NCI-H526 treated with DMSO at 0.1 percent for 48 hours (cell line): Measurements from ENCODE around the gene MAGOH.
"Not testable (repeated sequence)": the region's sequence is repeated elsewhere in the genome, so short reads cannot be mapped to it uniquely, and the experiment has no call there.

Experiments
- DNase-seq: peaks from one replicate; lab custom pipeline; 2025; lab: John Stamatoyannopoulos, UW

The MAGOH gene

DNA sequence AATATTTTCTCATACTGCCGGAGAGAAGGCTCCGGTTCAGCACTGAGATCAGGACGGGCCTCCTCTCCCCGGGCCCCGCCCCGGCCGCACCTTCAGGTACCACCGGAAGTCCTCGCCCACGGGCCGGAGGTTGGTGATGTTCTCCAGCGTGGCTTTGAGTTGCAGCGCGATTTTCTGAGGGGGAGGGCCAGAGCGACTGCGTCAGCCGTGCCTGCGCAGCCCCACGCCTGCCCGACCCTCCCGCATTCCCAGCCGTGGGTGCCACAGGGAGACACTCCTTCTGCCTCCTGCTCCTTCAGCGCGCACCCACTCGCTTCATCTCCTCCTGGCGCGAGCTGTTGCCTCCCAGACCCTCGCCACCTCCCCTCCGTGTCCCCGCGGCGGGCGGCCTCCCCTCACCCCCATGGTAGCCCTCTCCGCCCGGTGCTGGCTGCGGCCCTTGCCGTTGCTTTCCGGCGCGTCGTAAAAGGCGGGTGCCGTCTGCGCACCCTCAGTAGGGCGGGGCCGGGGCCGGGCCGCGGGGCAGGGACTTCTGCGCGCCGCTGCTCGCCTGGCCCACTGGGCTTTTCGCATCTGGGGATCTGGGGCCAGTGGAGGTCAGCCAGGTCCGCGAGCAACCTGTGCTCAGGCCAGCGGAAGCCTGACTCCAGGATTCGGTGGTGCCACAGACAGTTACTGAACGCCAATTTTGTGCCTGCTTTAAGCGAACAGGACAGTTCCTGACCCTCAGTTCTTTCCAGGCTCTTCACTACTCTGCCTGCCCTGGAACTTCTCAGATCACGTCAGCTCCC, 18.0 kb downstream of the MAGOH start, which contains the start of gene CZIB:
Gene CZIB (minus strand): TSS at position 464 of the 791 bp plus-strand sequence. CDS start 59 bp downstream, at position 405.
- DNase-seq: peak; percentile 92

DNA sequence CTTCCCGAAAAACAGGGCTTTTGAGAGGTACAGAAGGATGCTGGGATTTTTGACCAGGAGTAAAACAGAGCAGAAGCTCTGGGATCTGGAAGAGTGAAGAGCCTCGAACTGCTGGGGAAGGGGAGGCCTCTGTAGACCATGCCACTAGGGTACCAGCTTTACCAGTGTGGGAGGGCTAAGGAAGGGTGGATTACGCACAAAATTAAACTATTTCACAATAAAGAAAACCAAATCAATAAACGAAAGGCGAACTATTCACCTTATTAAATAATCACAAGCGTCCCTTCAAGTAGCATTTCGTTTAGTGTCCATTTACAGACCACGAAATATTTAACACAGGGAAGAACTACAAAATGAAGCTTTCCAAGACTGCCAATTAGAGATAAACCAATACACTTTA, 18.6 kb downstream of the MAGOH start:
- DNase-seq: no peak

DNA sequence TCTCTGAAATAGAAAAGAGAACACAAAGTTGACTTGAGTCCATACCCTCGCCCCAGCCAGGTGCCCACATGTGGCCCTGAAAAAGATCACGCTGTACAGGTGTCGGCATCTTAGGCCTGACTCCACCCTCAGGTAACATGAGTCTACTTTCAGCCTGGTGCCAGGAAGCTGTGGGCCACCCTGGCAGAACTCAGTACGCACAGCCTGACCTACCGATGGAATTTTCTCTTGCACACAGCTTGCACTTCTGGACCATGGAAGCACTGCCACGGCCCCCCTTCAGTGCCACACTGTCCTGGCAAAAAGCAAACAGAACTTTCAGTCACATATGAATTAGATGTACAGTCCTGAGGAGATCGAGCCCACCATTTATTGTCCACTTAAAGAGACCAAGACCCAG, 20.1 kb downstream of the MAGOH start:
- no peak for DNase-seq

DNA sequence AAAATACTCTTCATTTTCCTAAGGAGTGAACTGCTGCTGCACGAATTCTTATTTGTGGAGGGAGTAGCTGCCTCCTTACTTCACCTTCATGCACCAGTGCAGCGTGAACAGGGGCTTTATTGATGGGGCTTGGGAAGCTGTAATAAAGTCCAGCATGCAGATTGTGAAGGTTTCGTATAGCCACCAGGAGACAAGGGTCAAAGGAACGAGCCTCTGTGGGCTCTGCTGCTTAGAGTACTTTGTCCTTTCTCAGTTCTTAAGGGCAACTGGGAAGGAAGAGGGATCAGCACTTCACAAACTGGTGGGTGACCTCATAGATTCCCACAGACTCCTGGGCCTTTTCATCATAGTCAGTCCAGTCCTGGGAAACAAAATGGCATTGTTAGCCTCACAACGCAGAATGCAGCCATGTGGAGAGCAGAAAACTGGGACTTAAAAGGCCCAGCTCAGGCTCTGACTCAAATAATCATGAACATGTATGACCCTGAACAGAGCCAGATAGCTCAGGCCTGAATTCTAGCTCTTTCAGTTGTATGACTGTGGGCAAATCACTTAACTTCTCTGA, 23.9 kb downstream of the MAGOH start:
- no peak for DNase-seq

DNA sequence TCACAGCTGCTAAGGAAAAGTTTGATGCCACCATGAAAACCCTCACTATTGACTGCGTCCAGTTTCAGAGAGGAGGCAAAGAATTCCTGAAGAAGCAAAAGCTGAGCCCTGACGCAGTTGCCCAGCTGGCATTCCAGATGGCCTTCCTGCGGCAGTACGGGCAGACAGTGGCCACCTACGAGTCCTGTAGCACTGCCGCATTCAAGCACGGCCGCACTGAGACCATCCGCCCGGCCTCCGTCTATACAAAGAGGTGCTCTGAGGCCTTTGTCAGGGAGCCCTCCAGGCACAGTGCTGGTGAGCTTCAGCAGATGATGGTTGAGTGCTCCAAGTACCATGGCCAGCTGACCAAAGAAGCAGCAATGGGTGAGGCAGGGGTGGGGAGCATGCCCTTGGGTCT, 27.4 kb downstream of the MAGOH start:
- DNase-seq: no peak

DNA sequence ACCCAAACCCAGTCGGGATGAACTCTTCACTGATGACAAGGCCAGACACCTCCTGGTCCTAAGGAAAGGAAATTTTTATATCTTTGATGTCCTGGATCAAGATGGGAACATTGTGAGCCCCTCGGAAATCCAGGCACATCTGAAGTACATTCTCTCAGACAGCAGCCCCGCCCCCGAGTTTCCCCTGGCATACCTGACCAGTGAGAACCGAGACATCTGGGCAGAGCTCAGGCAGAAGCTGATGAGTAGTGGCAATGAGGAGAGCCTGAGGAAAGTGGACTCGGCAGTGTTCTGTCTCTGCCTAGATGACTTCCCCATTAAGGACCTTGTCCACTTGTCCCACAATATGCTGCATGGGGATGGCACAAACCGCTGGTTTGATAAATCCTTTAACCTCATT, 28.0 kb downstream of the MAGOH start:
- DNase-seq: no peak

DNA sequence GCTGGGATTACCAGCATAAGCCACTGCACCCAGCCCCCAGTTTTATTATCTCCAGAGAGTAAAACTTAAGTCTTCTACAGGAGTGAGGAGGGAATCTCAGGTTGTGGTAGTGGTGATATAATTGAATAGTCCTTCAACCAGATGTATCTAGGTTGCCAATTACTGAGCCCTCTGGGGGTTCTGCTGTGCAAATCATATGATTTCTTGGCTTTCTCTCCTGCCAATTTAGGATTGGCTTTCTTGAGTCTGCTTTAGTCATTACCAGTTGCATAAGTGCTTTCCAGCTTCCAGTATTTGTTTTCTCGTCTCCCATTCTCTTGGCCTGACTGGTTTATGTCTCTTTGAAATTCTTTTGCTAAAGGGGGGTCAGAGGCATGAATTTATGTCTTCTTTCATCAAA, 30.6 kb downstream of the MAGOH start:
- no peak for DNase-seq

DNA sequence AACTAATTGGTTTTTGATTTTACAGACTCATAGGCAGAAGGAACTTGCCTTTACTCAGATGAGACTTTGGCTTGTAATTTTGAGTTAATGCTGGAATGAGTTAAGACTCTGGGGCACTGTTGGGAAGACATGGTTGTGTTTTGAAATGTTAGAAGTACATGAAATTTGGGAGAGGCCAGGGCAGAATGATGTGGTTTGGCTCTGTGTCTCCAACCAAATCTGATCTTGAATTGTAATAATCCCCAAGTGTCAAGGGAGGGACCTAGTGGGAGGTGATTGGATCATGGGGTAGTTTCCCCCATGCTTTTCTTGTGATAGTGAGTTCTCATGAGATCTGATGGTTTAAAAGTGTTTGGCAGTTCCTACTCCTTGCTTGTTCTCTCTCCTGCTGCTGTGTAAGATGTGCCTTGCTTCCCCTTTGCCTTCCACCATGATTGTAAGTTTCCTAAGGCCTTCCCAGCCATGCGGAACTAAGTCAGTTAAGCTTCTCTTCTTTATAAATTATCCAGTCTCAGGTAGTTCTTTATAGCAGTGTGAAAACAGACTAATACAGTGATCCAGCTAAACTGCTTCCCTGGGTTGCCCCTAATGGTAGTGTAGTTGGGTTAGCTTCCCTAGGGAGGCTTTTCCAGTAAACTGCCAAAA, 31.5 kb downstream of the MAGOH start:
- DNase-seq: no peak

DNA sequence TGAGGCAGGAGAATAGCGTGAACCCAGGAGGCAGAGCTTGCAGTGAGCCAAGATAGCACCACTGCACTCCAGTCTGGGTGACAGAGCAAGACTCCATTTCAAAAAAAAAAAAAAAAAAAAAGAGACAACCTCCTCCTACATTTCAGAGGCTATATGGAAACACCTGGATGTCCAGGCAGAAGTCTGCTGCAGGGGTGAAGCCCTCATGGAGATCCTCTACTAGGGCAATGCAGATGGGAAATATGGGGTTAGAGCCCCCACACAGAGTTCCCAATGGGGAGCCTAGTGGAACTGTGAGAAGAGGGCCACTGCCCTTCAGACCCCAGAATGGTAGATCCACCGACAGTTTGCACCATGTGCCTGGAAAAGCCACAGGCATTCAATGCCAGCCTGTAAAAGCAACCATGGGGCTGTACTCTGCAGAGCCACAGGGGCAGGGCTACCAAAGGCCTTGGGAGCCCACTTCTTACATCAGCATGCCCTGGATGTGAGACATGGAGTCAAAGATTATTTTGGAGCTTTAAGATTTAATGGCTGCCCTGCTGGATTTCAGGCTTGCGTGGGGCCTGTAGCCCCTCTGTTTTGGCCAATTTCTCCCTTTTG, 32.1 kb downstream of the MAGOH start:
- not testable (repeated sequence) for DNase-seq

DNA sequence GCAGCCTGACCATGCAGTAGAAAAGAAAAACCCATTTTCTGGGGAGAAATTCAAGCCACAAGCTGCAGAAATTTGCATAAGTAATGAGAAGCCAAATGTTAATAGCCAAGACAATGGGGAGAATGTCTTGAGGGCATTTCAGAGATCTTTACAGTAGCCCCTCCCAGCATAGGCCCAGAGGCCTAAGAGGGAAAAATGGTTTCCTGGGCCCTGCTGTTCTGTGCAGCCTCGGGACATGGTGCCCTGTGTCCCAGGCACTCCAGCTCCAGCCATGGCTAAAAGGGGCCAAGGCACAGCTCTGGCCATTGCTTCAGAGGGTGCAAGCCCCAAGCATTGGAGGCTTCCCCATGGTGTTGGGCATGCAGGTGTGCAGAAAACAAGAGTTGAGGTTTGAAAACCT, 32.8 kb downstream of the MAGOH start:
- not testable (repeated sequence) for DNase-seq

DNA sequence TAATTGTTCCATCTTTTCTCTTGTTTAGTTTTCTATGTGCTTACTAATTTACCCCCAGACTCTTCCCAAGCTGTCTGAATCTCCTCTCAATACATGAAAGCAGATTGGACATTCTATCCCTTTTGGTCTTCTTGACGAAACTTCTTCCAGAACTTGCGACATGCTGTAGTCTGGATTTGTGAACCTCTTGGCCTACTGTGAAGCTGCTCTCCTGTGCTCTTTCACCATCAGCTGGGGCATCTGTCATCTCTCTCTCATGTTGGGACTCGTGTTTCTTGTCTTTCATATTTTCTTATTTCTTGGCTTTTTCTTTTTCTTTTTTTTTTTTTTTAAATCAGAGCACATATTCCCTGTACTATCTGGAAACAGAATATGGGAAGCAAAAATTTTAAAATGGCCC, 34.9 kb downstream of the MAGOH start:
- DNase-seq: no peak

DNA sequence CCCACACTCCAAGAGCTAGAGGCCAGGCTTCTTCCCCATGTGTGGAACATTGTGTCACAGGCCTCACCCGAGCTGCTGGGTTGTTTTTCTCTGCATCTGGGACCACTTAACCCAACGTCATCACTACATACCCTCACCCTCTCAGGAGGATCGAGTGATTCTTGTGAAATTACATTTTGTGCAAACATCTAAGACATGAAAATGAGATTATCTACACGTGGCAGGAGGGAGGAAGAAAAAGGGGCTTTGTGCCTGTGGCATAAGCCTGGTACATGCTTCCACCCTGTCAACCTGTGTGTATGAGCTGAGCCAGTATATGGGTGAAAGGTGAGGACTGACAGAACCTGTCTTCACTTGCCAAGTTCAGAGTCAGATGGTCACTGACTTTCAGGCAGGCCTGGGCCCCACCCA, 40.1 kb downstream of the MAGOH start:
- no peak for DNase-seq

DNA sequence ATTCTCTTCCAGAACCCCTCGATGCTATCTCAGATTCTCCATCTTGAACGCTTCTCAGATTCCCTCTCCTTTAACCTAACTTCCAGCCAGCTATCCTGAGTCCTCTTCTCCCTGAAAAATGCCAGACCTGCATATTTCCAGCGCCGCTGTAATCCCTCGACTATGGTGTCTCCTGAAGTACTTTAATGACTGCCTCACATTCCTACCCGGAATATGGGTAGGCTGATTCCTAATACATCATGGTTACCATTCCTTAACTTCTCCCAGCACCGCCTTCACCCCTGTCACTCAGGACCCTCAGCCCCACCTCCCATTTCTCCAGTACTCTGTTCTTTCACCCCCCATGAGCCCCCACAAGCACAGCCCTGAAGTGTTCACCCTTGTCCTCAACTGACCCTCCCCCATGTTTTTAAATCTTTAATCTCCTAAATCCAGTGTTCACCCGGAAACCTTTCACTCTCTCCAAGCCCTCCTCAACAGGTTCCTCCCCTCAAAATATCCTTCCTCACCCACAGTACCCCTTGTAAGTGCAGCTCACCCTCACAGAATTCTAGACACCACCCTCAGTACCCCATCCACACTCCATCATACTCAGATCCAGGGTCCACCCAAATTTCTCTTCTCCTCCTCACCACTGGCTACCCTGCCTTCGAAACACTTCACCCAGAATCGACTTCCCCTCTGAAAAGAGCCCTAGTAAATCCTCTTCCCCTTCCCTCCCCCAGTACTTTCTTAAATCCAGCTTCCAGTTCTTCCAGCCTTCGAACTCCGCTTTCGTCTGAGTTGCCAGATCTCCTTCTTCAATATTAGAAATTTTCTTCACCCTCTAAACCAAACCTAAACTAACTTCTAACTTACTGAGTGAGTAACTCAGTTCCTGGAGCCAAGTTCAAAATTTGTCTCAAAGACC, 40.8 kb downstream of the MAGOH start:
- DNase-seq: no peak

DNA sequence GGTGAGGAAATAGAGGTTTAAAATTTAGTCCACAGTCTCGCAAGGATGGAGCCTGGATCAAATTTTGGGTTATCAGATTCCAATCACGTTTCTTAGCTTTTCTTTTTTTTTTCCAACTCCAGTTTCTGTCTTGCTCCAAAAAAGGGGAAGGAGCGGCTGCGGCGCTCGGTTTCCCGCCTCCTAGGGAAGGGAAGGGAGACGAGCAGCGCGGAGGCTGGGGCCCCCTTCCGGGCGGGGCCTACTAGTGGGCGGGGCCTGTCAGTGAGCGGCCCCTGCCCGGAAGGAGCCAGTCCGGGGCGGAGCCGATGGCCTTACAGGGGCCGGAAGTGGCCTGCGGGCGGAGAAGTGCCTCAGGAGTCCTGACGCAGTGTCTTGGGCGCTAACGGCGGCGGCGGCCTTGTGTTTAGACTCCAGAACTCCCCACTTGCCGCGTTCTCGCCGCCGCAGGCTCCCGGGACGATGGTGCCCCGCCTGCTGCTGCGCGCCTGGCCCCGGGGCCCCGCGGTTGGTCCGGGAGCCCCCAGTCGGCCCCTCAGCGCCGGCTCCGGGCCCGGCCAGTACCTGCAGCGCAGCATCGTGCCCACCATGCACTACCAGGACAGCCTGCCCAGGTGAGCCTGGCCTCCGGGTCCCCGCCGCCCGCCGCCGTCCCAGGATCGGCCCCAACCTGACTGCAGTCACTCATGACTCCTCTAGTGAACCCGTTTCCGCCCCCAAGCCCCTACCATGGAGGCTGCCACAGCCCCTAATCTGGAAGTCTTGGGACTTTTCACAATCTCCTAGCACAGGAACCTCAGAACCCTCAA, 41.6 kb downstream of the MAGOH start, which contains the start of gene CPT2:
Gene CPT2 (plus strand): TSS at position 340 of the 806 bp plus-strand sequence. CDS start 120 bp downstream, at position 460.
- DNase-seq: peak; percentile 80

DNA sequence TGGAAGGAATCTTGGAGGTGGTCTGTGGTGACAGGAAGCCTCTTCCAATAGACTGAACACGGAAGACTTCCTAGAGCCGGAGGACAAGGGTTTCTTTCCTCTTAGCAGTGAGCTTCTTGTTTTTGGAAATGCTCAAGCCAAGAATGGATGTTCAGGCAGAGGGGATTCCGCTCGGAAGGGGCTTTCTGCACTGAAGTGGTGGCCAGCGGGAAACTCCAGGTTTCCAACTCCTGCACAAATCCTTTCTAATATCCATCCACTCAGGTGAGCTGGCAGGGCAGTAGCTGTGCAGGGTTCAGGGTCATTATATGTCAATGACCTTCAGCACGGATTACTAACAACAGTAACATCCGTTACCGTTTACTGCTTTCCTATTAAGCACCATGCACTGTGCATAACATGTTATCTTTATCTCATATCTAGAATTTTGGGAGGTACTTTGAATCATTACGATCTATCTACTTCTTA, 42.3 kb downstream of the MAGOH start:
- DNase-seq: no peak

DNA sequence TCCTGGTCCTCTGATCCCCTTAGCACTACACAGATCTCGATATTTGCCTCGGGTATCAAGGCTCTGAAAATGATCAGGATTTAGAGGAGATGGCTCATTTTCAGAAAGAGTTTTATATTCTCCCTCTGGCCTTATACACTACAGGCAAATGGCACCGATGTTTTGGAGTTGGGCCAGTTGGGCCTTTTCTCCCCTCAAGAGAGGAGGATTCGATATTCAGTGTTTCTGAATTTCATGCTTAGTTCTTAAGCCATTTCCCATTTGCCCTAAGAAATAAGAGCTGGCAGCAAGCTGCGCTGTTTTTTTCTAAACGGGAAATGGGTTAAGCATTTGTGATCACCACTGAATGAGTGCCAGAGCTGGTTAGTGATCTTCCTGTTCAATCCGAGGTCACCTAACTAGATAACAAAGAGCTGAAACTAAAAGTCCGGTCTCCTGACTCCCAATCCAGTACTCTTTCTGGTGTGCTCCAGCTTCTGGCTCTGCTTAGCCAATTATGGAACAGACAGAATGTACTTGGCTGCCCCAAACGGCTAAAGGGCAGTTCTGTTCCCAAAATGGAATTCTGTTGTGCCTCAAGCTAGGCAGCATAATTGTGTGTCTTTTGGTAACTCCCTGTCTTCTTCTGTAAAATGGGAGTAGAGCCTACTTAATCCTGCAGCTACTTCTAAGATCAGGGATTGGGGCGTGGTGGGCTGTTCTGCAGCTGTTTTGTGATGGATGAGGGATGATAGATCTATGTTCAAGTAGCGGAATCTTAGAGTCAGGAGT, 42.9 kb downstream of the MAGOH start:
- no peak for DNase-seq

DNA sequence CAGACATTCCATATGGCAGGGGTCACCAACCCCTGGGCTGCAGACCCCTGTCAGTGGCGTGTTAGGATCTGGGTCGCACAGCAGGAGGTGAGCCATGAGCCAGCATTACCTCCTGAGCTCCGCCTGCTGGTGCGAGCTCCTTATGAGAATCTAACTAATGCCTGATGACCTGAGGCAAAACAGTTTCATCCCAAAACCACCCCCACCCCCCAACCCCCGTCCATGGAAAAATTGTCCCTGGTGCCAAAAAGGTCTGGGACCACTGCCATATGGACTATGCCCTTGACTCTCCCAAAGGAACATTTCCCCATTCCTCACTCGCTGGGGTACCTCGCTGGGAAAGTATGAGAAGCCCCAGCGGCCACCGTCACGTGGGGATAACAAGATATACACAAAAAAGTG, 48.1 kb downstream of the MAGOH start:
- no peak for DNase-seq

DNA sequence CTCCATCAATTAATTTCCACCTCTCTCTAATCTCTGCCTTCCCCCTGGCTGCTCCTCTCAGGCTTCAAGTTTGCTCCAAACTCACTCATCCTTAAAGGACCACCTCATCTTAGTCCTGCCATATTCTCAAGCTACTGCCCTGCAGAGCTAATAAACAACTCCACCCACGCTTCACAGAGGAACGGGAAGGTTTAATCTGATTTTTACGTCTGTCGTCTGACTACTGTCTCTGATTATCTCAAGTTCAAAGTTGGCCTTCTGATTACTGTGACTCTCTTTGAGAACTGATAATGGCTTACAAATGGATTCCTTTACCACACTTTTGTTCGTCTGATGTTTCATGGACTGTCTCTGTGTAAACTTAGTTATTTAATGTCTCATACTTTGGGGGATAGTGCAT, 49.3 kb downstream of the MAGOH start:
- no peak for DNase-seq

DNA sequence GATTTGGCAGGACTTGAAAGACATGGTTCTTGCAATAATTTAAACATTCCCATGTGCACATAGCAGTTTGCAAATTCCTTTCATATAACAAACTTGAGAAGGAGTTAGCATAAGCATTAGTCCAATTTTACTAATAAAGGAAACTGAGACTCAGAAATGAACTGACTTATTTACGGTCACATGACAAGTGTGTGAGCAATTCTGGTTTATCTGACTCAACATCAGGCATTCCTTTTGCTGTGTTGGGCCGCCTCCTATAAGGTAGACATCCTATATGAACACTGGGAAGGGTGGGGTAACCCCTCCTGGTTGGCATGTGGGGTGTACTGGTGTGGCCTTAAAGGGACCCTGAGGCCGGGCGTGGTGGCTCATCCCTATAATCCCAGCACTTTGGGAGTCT, 50.2 kb downstream of the MAGOH start:
- DNase-seq: no peak

DNA sequence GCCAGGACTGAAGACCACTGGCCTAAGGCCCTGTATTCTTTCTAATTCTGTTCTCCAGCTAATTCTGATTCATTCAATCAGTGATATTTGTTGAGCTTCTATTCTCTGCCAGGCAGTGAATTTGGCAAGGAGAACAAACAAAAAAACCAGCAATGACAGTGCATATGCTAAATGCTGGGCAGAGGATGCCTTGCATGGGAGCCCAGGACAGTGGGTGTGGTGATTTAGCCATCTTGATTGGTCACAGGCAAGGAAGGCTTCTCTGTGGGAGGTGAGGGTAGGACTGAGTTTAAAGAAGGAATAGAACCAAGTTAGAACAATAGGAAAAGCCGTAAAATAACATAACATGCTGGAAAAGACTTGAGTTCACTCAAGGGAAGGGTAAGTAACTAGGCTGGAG, 50.9 kb downstream of the MAGOH start:
- no peak for DNase-seq
